GM21381 (cell line): ENCODE measurements around the gene FBXO48.
A peak's percentile ranks its signal among the peaks of the same experiment; 100 is the strongest.

ENCODE experiments used
- ATAC-seq: cut with Tn5 transposase; IDR thresholded peaks from one replicate; pipeline ENCODE4 v1.9.1; 2021; ENCODE audit warnings: mild to moderate bottlenecking, moderate library complexity; ENCODE audit not compliant: unreplicated experiment

The FBXO48 gene

GRCh38 chr2:68414876-68415275, 52.2 kb downstream of the FBXO48 start:
- ATAC-seq: no peak

GRCh38 chr2:68414452-68414851, 52.6 kb downstream of the FBXO48 start:
- ATAC-seq: no peak

- no peak for ATAC-seq
Measured at GRCh38 chr2:68413466-68413865, 53.6 kb downstream of the FBXO48 start.

- ATAC-seq: peak; percentile 48
Measured at GRCh38 chr2:68412127-68412819, 54.8 kb downstream of the FBXO48 start.

GRCh38 chr2:68411397-68412126, 55.5 kb downstream of the FBXO48 start:
- ATAC-seq: peak; percentile 83
